Measurements from ENCODE around the gene ZBED4.

ZBED4 gene

GRCh38 chr22:49881856-49882255, 28.2 kb downstream of the ZBED4 start:
- no peak for DNase-seq

- no peak for DNase-seq
These were observed 29.1 kb downstream of the ZBED4 start for GRCh38 chr22:49882519-49883293.

- no peak for DNase-seq
These were observed 29.6 kb downstream of the ZBED4 start for GRCh38 chr22:49883294-49883640.

- no peak for DNase-seq
These were observed 30.4 kb downstream of the ZBED4 start for GRCh38 chr22:49884075-49884474.

- no peak for DNase-seq
These were observed 31.0 kb downstream of the ZBED4 start for GRCh38 chr22:49884503-49885260.

- DNase-seq, result no peak
These were observed 31.6 kb downstream of the ZBED4 start for GRCh38 chr22:49885281-49885680.

- DNase-seq, result no peak
These were observed 32.2 kb downstream of the ZBED4 start for GRCh38 chr22:49885881-49886280.

GRCh38 chr22:49886346-49887063, 32.9 kb downstream of the ZBED4 start:
- no peak for DNase-seq

GRCh38 chr22:49887064-49887451, 33.4 kb downstream of the ZBED4 start:
- DNase-seq, result no peak

- no peak for DNase-seq
These were observed 34.1 kb downstream of the ZBED4 start for GRCh38 chr22:49887702-49888101.

GRCh38 chr22:49889071-49889470, 35.4 kb downstream of the ZBED4 start:
- no peak for DNase-seq

- no peak for DNase-seq
These were observed 38.7 kb downstream of the ZBED4 start for GRCh38 chr22:49892226-49892899.

GRCh38 chr22:49893025-49893424, 39.4 kb downstream of the ZBED4 start:
- DNase-seq, result no peak

- DNase-seq, result no peak
These were observed 40.8 kb downstream of the ZBED4 start for GRCh38 chr22:49894322-49895054.

- no peak for DNase-seq
These were observed 42.6 kb downstream of the ZBED4 start for GRCh38 chr22:49896201-49896600.

- DNase-seq, result no peak
These were observed 43.5 kb downstream of the ZBED4 start for GRCh38 chr22:49897015-49897684.

- DNase-seq, result no peak
These were observed 45.9 kb downstream of the ZBED4 start for GRCh38 chr22:49899530-49899929.

GRCh38 chr22:49900441-49901230, 47.0 kb downstream of the ZBED4 start:
- no peak for DNase-seq

- no peak for DNase-seq
These were observed 47.8 kb downstream of the ZBED4 start for GRCh38 chr22:49901457-49901856.

GRCh38 chr22:49903322-49904039, 49.8 kb downstream of the ZBED4 start:
- DNase-seq, result no peak

- no peak for DNase-seq
These were observed 50.4 kb downstream of the ZBED4 start for GRCh38 chr22:49904040-49904369.
